HG02943 (cell line): ENCODE results near the gene KCNH3.
"Not testable (repeated sequence)": the region's sequence is repeated elsewhere in the genome, so short reads cannot be mapped to it uniquely, and the experiment has no call there.

Experiments
- ATAC-seq: cut with Tn5 transposase; IDR thresholded peaks from one replicate; pipeline ENCODE4 v1.9.1; 2021; ENCODE audit warnings: mild to moderate bottlenecking, low read depth, moderate library complexity; ENCODE audit not compliant: unreplicated experiment

The KCNH3 gene

GRCh38 chr12:49538510-49539403, at the start of gene KCNH3:
TSS of gene KCNH3 (plus strand) at chr12:49539030. CDS start at chr12:49539417, 387 bp downstream.
- ATAC-seq: no peak

- ATAC-seq: no peak
Observed at GRCh38 chr12:49489154-49489553, 49.7 kb upstream of the KCNH3 start.

- no peak for ATAC-seq
Observed at GRCh38 chr12:49489720-49490119, 49.1 kb upstream of the KCNH3 start.

- ATAC-seq: no peak
Observed at GRCh38 chr12:49491823-49492222, 47.0 kb upstream of the KCNH3 start.

GRCh38 chr12:49493900-49494299, 44.9 kb upstream of the KCNH3 start:
- ATAC-seq: no peak

GRCh38 chr12:49496417-49497360, 42.1 kb upstream of the KCNH3 start:
- ATAC-seq: no peak

- no peak for ATAC-seq
Observed at GRCh38 chr12:49501895-49502294, 36.9 kb upstream of the KCNH3 start.

- no peak for ATAC-seq
Observed at GRCh38 chr12:49502590-49502989, 36.2 kb upstream of the KCNH3 start.

- ATAC-seq: no peak
Observed at GRCh38 chr12:49503674-49504180, 35.1 kb upstream of the KCNH3 start.

GRCh38 chr12:49505672-49506071, 33.2 kb upstream of the KCNH3 start:
- ATAC-seq: no peak

- no peak for ATAC-seq
Observed at GRCh38 chr12:49507139-49507538, 31.7 kb upstream of the KCNH3 start.

- not testable (repeated sequence) for ATAC-seq
Observed at GRCh38 chr12:49509681-49510080, 29.1 kb upstream of the KCNH3 start.

GRCh38 chr12:49511410-49511809, 27.4 kb upstream of the KCNH3 start:
- ATAC-seq: no peak

GRCh38 chr12:49512546-49512945, 26.3 kb upstream of the KCNH3 start:
- ATAC-seq: no peak

GRCh38 chr12:49515266-49515665, 23.6 kb upstream of the KCNH3 start:
- no peak for ATAC-seq

- ATAC-seq: no peak
Observed at GRCh38 chr12:49518914-49519573, 19.8 kb upstream of the KCNH3 start.

- ATAC-seq: no peak
Observed at GRCh38 chr12:49519574-49519936, 19.3 kb upstream of the KCNH3 start.

GRCh38 chr12:49521389-49521788, 17.4 kb upstream of the KCNH3 start:
- ATAC-seq: no peak

GRCh38 chr12:49524660-49525324, 14.0 kb upstream of the KCNH3 start:
- ATAC-seq: no peak

GRCh38 chr12:49525942-49526341, 12.9 kb upstream of the KCNH3 start:
- no peak for ATAC-seq
